Gastrocnemius medialis (tissue), 4 donors: ENCODE results near the gene OR10A4.

Experiments
- POLR2A ChIP-seq, 2 donors: fragments of 450-650 bp; IDR thresholded peaks; one replicate each; pipeline ENCODE4 v1.6.1; 2017; ENCODE audit warnings: antibody characterized with exemption in 2 of 2, mild to moderate bottlenecking in 2 of 2, moderate library complexity in 2 of 2
- TF ChIP-seq, protein P1 (sequence below), 5 experiments: fragments of 450-650 bp in 3 of 5; fragments of 200-600 bp in 2 of 5; sonication (generic) in 2 of 5; IDR thresholded peaks in 4 of 5; conservative IDR thresholded peaks in 1 of 5; 1 replicate in 4 of 5; 2 replicates in 1 of 5; pipeline ENCODE4 v1.5.1; 2016 to 2019; ENCODE audit warnings: antibody characterized with exemption in 5 of 5, mild to moderate bottlenecking in 3 of 5, moderate library complexity in 3 of 5

DNA sequence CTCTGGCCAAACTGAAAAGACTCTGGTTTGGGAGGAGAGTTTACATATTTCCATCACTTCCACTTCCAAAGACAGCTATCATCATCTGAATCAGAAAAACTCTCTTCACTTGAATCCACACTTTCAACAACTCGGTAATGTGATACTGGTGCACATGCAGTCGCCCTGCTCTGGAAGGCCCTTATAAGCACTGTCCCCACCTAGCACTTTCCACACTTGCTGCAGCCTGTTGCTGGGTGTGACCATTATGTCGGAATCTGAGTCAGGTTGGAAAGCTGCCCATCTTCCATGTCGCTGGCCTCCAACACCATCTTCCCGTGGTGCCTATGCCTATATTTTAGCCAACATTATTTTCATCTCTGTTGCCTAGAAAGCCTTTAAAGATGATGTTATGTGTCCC, 32.1 kb upstream of the OR10A4 start:
- TF ChIP-seq, protein P1, sequence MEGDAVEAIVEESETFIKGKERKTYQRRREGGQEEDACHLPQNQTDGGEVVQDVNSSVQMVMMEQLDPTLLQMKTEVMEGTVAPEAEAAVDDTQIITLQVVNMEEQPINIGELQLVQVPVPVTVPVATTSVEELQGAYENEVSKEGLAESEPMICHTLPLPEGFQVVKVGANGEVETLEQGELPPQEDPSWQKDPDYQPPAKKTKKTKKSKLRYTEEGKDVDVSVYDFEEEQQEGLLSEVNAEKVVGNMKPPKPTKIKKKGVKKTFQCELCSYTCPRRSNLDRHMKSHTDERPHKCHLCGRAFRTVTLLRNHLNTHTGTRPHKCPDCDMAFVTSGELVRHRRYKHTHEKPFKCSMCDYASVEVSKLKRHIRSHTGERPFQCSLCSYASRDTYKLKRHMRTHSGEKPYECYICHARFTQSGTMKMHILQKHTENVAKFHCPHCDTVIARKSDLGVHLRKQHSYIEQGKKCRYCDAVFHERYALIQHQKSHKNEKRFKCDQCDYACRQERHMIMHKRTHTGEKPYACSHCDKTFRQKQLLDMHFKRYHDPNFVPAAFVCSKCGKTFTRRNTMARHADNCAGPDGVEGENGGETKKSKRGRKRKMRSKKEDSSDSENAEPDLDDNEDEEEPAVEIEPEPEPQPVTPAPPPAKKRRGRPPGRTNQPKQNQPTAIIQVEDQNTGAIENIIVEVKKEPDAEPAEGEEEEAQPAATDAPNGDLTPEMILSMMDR (IDR thresholded peaks at IDR 0.05 in 4 of 5, conservative IDR thresholded peaks at IDR 0.05 in 1 of 5), result no peak
- TF ChIP-seq POLR2A (IDR thresholded peaks at IDR 0.05), result no peak
